Measurements from ENCODE around the gene SLC35B4. TPM values are rescaled to one million over a fixed set of nuclear protein-coding genes. Genes with fewer than 3 reads are reported as not detected.
A peak's percentile ranks its signal among the peaks of the same experiment; 100 is the strongest.

SLC35B4 gene
- polyA plus RNA-seq, 1 donor from 2014 or later = 17.2 TPM

DNA sequence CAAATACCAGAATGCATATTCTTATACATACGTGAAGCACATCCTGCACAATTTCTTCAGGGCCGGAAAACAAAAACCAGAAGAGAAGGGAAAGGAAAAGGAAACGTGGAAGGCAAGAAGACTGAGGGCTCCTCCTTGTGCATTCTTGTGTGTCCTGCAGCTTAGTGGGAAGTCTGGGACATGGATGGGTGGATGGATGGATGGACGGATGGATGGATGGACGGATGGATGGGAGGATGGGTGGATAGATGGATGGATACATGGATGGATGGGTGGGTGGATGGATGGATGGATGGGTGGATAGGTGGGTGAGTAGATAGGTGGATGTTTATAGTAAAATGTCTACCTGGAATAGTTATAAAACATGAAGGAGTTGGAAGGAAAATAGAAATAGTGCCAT, 30.8 kb upstream of the SLC35B4 start:
- Mint-ChIP-seq H3K27me3 (peaks cover 10% of the 10 kb centered on the region), H3K27ac (no peak overlapping the region), H3K4me3 (no peak overlapping the region), H3K9me3 (no peaks in the 10 kb centered on the region), H3K36me3 (no peaks in the 10 kb centered on the region), H3K4me1 (peaks cover 0 to 2% (median 0%) of the 10 kb centered on the region in 3 donors)

GRCh38 chr7:134343796-134344195, 27.1 kb upstream of the SLC35B4 start:
- H3K4me3 Mint-ChIP-seq = no peak overlapping the region
- no peak overlapping the region for H3K27ac Mint-ChIP-seq
- H3K27me3 Mint-ChIP-seq = peaks cover 15% of the 10 kb centered on the region
- peaks cover 2 to 10% (median 8%) of the 10 kb centered on the region in 3 donors for H3K9me3 Mint-ChIP-seq
- peaks cover 0 to 2% (median 0%) of the 10 kb centered on the region in 3 donors for H3K4me1 Mint-ChIP-seq
- H3K36me3 Mint-ChIP-seq = no peaks in the 10 kb centered on the region

- H3K27ac Mint-ChIP-seq = no peak overlapping the region
- H3K27me3 Mint-ChIP-seq = peaks cover 15% of the 10 kb centered on the region
- peaks cover 2 to 12% (median 11%) of the 10 kb centered on the region in 3 donors for H3K9me3 Mint-ChIP-seq
- H3K4me3 Mint-ChIP-seq = no peak overlapping the region
- H3K36me3 Mint-ChIP-seq = no peaks in the 10 kb centered on the region
- peaks cover 0 to 2% (median 0%) of the 10 kb centered on the region in 3 donors for H3K4me1 Mint-ChIP-seq
These were observed 26.4 kb upstream of the SLC35B4 start for GRCh38 chr7:134343136-134343535.

GRCh38 chr7:134339475-134339874, 22.7 kb upstream of the SLC35B4 start:
- Mint-ChIP-seq H3K27me3 (peaks cover 18% of the 10 kb centered on the region), H3K4me1 (no peaks in the 10 kb centered on the region), H3K9me3 (peaks cover 5 to 13% (median 12%) of the 10 kb centered on the region in 3 donors), H3K27ac (no peak overlapping the region), H3K4me3 (no peak overlapping the region), H3K36me3 (peaks cover 2% of the 10 kb centered on the region)

DNA sequence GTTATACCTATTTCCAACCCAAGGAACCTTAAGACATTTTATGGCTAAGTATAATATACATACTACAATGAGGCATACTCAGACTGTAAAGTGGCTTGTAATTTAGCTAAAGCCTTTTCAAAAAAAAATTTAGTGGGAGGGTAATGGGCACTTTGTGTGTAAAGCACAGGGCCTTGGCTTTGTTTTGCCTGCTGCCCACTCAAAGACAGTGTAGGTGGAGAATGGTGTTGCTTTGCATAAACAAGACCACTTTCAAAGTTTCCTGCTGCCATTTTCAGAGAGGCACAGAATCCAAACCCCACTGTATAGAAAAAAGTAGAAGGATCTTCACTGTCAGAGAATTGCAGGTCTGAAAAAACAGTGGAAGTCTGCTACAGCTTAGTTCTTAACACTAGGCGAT, 21.2 kb upstream of the SLC35B4 start:
- Mint-ChIP-seq H3K27ac (no peak overlapping the region), H3K36me3 (peaks cover 2% of the 10 kb centered on the region), H3K9me3 (peaks cover 5 to 13% (median 12%) of the 10 kb centered on the region in 3 donors), H3K4me3 (no peak overlapping the region), H3K4me1 (no peaks in the 10 kb centered on the region), H3K27me3 (peaks cover 18% of the 10 kb centered on the region)

GRCh38 chr7:134334408-134334807, 17.7 kb upstream of the SLC35B4 start:
- Mint-ChIP-seq H3K27me3 (peaks cover 17% of the 10 kb centered on the region), H3K4me1 (no peaks in the 10 kb centered on the region), H3K36me3 (peaks cover 2% of the 10 kb centered on the region), H3K27ac (no peak overlapping the region), H3K4me3 (no peak overlapping the region), H3K9me3 (peaks cover 3 to 10% (median 4%) of the 10 kb centered on the region in 3 donors)

GRCh38 chr7:134333943-134334342, 17.2 kb upstream of the SLC35B4 start:
- Mint-ChIP-seq H3K4me1 (no peaks in the 10 kb centered on the region), H3K9me3 (peaks cover 3 to 7% (median 3%) of the 10 kb centered on the region in 3 donors), H3K4me3 (no peak overlapping the region), H3K27me3 (peaks cover 15% of the 10 kb centered on the region), H3K27ac (no peak overlapping the region), H3K36me3 (peaks cover 2% of the 10 kb centered on the region)

GRCh38 chr7:134332892-134333291, 16.2 kb upstream of the SLC35B4 start:
- peaks cover 2% of the 10 kb centered on the region for H3K36me3 Mint-ChIP-seq
- no peak overlapping the region for H3K27ac Mint-ChIP-seq
- peaks cover 0 to 2% (median 1%) of the 10 kb centered on the region in 3 donors for H3K4me1 Mint-ChIP-seq
- no peak overlapping the region for H3K4me3 Mint-ChIP-seq
- H3K27me3 Mint-ChIP-seq = peaks cover 15% of the 10 kb centered on the region
- H3K9me3 Mint-ChIP-seq = peaks cover 0 to 3% (median 3%) of the 10 kb centered on the region in 3 donors

DNA sequence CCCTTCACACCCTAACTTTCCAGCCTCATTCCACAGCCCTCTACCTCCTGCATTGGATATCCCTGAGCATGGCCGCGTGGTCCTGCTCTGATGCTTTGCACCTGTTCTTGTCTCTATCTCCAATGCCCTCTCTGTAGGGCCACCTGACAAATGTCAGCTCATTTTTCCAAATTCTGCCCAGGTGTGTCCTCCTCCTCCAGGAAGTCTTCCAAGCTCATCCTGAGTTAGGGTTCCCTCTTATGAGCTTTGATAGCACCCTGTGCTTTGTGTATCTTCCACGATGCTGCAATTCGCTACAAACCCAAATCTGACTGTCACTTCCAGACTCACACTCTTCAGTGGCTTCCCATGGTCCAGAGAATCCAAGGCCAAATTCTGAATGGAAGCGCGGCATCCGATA, 14.7 kb upstream of the SLC35B4 start:
- peaks cover 0 to 3% (median 3%) of the 10 kb centered on the region in 3 donors for H3K4me1 Mint-ChIP-seq

GRCh38 chr7:134330974-134331373, 14.2 kb upstream of the SLC35B4 start:
- H3K4me1 Mint-ChIP-seq = peaks cover 0 to 3% (median 3%) of the 10 kb centered on the region in 3 donors
- H3K27me3 Mint-ChIP-seq = peaks cover 17% of the 10 kb centered on the region
- no peak overlapping the region for H3K27ac Mint-ChIP-seq
- peaks cover 2% of the 10 kb centered on the region for H3K36me3 Mint-ChIP-seq
- H3K4me3 Mint-ChIP-seq = no peak overlapping the region
- H3K9me3 Mint-ChIP-seq = peaks cover 0 to 3% (median 3%) of the 10 kb centered on the region in 3 donors

More for the DNA sequence above, 14.7 kb upstream of the SLC35B4 start:
- Mint-ChIP-seq H3K27me3 (peaks cover 17% of the 10 kb centered on the region), H3K27ac (no peak overlapping the region), H3K9me3 (peaks cover 0 to 3% (median 3%) of the 10 kb centered on the region in 3 donors), H3K4me3 (no peak overlapping the region), H3K36me3 (peaks cover 2% of the 10 kb centered on the region)

DNA sequence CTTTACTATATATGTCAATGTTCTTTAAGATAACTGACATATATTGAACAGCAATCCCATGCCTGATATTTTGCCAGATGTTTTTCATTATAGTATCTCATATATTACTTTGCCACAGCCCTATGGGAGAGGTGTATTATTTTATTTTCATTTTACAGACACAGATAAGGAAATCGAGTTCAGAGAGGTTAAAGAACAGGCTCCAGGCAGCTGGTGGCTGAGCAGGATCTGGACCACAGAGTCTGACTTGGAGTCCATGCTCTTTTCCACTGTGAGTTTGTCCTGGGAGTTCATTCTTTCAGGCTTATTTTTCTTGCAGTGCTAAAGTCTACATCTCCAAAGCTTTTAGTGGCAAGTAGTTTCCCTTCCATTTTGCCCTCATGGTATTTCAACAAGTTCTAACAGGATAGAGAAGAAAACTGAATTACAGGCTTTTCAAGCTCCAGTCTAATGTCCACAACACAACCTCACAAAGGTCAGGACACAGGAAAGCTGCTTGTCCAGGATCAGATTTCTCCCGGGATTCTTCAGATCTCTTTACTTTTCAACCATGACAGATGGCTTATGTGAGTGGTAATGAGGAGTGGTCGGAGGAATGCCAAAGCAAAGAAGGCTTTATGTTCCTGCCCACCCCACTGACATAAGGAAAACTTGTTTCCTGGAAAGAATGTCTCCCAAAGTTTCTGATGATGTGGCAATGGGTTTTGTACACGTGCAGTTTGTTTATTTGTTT, 13.1 kb upstream of the SLC35B4 start:
- H3K4me1 Mint-ChIP-seq = peaks cover 0 to 3% (median 3%) of the 10 kb centered on the region in 3 donors
- H3K36me3 Mint-ChIP-seq = no peaks in the 10 kb centered on the region
- H3K27ac Mint-ChIP-seq = no peak overlapping the region
- H3K9me3 Mint-ChIP-seq = peaks cover 0 to under 1% (median 0%) of the 10 kb centered on the region in 3 donors
- peaks cover 12% of the 10 kb centered on the region for H3K27me3 Mint-ChIP-seq
- H3K4me3 Mint-ChIP-seq = no peak overlapping the region

DNA sequence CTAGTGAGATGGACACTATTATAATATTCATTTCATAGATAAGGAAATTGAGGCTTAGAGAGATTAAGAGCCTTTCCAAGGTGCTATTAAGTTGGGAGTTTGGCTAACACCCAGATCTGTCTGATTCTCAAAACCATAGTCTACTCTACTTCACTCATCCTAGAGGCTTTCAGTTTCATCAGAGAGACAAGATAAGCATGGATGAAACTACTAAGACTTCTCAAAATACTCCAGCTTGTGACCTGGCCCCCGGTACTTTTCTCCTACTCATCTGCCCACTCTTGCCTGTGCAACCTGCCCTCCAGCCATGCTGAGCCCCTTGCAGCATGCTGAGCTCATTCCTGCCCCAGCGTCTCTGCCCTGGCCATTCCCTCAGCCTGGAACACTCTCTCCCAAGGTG, 12.2 kb upstream of the SLC35B4 start:
- Mint-ChIP-seq H3K27me3 (peaks cover 11% of the 10 kb centered on the region), H3K4me3 (no peak overlapping the region), H3K27ac (no peak overlapping the region), H3K36me3 (no peaks in the 10 kb centered on the region), H3K9me3 (peaks cover 0 to 3% (median 0%) of the 10 kb centered on the region in 3 donors), H3K4me1 (peaks cover 0 to 3% (median 3%) of the 10 kb centered on the region in 3 donors)

DNA sequence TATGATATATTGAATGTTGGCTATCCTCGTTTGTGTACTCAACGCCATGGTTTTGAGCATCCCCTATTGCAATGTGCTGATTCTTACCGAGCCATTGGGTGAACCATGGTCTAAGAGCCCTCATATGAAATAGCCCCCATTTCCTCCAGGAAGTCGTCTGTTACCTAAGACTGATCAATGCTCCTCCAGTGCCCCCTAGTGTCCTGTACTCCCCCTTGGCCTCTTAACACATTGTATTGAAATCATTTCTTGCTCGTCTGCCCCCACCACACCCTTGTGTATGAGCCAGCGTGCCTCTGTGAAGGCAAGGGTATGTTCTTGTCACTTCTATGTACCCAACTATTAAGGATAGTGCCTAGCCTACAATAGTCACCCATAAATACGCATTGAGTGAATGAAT, 11.2 kb upstream of the SLC35B4 start:
- Mint-ChIP-seq H3K9me3 (peaks cover 0 to 3% (median 0%) of the 10 kb centered on the region in 3 donors), H3K36me3 (no peaks in the 10 kb centered on the region), H3K4me3 (no peak overlapping the region), H3K4me1 (peaks cover 0 to 3% (median 3%) of the 10 kb centered on the region in 3 donors), H3K27ac (no peak overlapping the region), H3K27me3 (peaks cover 11% of the 10 kb centered on the region)

- Mint-ChIP-seq H3K4me1 (peaks cover 0 to 3% (median 3%) of the 10 kb centered on the region in 3 donors), H3K27ac (no peak overlapping the region), H3K9me3 (peaks cover 0 to 3% (median 0%) of the 10 kb centered on the region in 3 donors), H3K27me3 (peaks cover 2% of the 10 kb centered on the region), H3K36me3 (no peaks in the 10 kb centered on the region), H3K4me3 (no peak overlapping the region)
These were observed 7.4 kb upstream of the SLC35B4 start for GRCh38 chr7:134324107-134324506.

- peaks cover 9 to 18% (median 14%) of the 10 kb centered on the region in 3 donors for H3K4me1 Mint-ChIP-seq
- H3K36me3 Mint-ChIP-seq = no peaks in the 10 kb centered on the region
- H3K9me3 Mint-ChIP-seq = peaks cover 0 to 3% (median 0%) of the 10 kb centered on the region in 3 donors
- no peaks in the 10 kb centered on the region for H3K27me3 Mint-ChIP-seq
- H3K4me3 Mint-ChIP-seq = peak overlapping the region in 1 of 4 donors; percentile 21
- no peak overlapping the region for H3K27ac Mint-ChIP-seq
These were observed 3.5 kb upstream of the SLC35B4 start for GRCh38 chr7:134320201-134320600.

- peak overlapping the region in 1 of 4 donors; percentile 57 for H3K4me3 Mint-ChIP-seq
These were observed 1.7 kb upstream of the SLC35B4 start for GRCh38 chr7:134318443-134318842.

More at GRCh38 chr7:134318443-134318842, 1.7 kb upstream of the SLC35B4 start:
- peaks cover 9 to 18% (median 16%) of the 10 kb centered on the region in 3 donors for H3K4me1 Mint-ChIP-seq
- H3K27me3 Mint-ChIP-seq = no peaks in the 10 kb centered on the region
- H3K27ac Mint-ChIP-seq = no peak overlapping the region
- no peaks in the 10 kb centered on the region for H3K36me3 Mint-ChIP-seq
- H3K9me3 Mint-ChIP-seq = no peaks in the 10 kb centered on the region

Data from IgD-negative memory B cell (primary cell).